HEK293 (cell line): Measurements from ENCODE around the gene TRAP1.

Source experiments
- YY1 ChIP-seq: fragments of 450-650 bp; formaldehyde crosslinking; IDR thresholded peaks from 2 replicates; pipeline ENCODE4 v1.5.1; 2018; ENCODE audit warnings: missing biosample characterization, missing genetic modification characterization
- ZNF248 ChIP-seq: fragments of 450-650 bp; formaldehyde crosslinking; IDR thresholded peaks from 2 replicates; pipeline ENCODE4 v1.5.1; 2017; ENCODE audit warnings: missing biosample characterization, missing genetic modification characterization
- TF ChIP-seq, protein P1 (sequence below): fragments of 450-650 bp; formaldehyde crosslinking; IDR thresholded peaks from 2 replicates; pipeline ENCODE4 v1.5.1; 2016; ENCODE audit warnings: missing biosample characterization, missing genetic modification characterization

DNA sequence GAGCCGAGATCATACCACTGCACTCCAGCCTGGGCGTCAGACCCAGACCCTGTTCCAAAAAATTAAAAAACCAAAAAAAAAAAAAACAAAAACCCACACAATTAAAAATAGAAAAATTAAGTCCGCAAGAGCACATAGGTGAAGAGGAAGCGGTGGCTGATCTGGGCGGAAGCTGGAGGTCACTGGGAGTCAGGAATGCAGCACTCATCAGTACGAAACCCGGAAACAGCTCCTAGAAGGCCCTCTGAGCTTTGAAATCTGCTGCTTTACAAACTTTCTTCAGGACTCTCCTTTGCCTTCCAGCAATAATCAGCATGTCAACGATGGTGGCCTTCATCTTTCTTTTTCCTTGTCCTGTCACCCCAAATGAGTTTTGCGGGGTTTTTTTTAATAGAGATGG is 29.5 kb downstream of the TRAP1 start:
- TF ChIP-seq ZNF248 (tag by site-specific recombination), result no peak
- TF ChIP-seq, protein P1, sequence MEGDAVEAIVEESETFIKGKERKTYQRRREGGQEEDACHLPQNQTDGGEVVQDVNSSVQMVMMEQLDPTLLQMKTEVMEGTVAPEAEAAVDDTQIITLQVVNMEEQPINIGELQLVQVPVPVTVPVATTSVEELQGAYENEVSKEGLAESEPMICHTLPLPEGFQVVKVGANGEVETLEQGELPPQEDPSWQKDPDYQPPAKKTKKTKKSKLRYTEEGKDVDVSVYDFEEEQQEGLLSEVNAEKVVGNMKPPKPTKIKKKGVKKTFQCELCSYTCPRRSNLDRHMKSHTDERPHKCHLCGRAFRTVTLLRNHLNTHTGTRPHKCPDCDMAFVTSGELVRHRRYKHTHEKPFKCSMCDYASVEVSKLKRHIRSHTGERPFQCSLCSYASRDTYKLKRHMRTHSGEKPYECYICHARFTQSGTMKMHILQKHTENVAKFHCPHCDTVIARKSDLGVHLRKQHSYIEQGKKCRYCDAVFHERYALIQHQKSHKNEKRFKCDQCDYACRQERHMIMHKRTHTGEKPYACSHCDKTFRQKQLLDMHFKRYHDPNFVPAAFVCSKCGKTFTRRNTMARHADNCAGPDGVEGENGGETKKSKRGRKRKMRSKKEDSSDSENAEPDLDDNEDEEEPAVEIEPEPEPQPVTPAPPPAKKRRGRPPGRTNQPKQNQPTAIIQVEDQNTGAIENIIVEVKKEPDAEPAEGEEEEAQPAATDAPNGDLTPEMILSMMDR (tag by site-specific recombination), result no peak
- no peak for TF ChIP-seq YY1 (tag by site-specific recombination)
